ENCODE data around the gene FARP1.

FARP1 gene

DNA sequence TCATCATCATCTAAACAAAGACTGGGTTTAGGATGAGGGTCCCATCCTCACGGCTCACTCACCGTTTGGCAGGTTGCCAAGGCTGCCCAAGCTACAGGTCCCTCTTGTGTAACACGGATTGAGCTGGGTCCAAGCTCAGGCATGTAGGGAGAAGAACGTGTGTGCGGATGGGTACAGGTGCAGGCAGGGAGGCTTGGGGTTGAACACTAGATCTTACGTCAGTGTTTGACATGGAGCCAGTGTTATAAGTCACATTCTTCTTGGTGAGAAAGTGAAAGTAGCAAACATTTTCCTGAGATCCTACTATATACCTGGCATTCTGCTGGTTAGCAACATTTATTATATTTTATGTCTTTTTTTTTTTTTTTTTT lies 171.0 kb downstream of the FARP1 start:
- no peak for DNase-seq

- no peak for DNase-seq
These were observed 172.6 kb downstream of the FARP1 start for GRCh38 chr13:98315466-98315865.

DNA sequence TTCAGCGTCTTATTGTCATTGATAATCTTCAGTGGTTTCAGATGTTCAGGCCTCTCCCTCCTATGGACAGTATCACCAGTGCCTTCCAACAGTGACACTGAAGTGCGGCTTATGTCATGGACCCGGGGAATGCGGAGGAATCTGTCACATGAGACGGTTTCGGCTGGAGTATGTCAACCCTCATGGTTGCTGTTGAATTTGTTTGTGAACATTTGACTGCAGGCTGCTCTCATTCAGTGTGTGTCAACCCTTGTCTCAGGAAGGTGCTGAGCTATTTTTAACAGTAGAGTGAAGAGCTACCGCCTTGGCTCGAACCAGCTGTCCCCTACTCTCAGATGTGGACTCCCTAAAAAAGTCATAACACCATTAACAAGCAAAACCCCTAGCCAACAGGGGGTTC lies 173.0 kb downstream of the FARP1 start:
- DNase-seq: no peak

DNA sequence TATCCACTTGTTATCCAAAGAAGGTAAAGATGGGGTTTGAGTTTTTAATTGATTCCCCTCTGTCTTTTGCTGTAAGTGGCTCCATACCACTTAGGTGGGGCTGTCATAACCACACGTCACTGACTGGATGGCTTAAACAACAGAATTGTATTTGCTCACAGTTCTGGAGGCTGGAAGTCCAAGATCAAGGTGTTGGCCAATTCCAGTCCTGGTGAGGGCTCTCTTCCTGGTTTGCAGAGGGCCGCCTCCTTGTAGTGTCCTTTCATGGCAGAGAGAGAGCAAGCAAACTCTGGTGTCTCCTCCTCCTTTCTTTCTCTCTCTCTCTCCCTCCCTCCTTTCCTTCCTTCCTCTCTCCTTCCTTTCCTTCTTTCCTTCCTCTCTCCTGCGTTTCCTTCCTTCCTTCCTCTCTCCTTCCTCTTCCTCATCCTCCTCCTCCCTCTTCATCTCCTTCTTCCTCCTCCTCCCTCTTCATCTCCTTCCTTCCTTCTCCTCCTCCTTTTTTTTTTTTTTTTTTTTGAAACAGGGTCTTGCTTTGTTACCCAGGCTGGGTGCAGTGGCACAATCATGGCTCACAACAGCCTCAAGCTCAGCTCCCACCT lies 174.8 kb downstream of the FARP1 start:
- no peak for DNase-seq

- no peak for DNase-seq
These were observed 175.5 kb downstream of the FARP1 start for GRCh38 chr13:98318263-98318878.

DNA sequence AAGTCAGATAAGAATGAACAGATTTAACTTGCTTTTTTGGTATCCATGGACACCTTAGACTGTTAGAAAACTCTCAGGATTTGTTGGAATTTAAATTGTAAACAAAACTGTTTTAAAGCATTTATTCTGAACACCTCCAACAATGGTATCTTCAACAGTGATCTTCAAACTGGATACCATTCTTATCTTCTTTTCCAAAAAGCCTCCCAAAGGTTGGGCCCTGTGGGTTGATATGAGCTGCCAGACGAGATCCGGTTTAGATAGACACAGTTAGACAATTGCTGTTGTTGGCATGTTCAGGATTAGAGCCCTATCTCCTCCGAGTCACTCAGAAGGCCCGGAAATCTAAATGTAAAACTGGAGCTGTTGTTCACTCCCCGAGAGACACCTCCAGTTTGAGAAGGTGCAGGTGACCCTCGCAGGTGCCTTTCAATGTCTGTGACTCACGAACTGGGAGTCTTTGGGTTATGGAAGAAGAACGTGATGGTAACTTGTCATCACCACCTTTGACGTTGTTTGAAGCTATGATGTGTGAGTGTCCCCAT lies 177.7 kb downstream of the FARP1 start:
- no peak for DNase-seq

- DNase-seq: no peak
These were observed 178.5 kb downstream of the FARP1 start for GRCh38 chr13:98321395-98321794.

GRCh38 chr13:98322091-98322718 lies 179.3 kb downstream of the FARP1 start:
- DNase-seq: no peak

DNA sequence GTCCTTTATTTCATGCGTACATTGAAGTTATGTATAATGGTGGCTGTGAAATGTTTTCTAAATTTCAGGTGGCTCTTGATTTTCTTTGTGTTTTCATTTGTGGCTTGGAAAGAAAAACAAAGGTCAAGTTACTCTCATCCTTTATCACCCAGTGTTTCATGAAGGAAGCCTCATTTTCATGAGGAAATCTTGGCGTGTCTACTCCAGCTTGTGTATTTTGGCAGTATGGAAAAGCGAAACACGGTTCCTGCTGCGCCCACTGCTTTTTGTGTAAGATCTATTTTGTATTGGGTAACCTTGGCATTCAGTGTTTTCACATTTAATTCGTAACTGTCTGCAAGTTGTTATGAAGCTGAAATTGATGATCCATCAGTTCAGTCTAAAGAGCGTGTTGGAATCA lies 181.2 kb downstream of the FARP1 start:
- no peak for DNase-seq

DNA sequence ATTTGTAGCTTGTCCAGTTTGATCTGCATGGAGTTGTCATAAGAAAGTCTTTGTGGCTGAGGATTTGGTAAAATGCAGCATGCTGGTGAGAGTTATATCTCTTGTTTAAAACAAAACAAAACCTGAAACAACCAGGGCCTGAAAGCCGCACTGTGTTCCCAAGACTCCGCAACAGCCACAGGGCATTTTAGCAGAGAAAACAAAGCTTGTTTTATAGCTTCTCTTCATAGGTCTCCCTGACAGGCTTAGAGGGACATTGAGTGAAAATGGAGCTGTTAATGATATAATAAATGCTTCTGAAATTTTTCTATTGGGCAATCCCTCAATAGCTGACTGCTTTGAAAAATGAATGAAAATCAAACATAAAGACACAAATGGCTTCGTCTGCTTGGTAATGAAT lies 182.8 kb downstream of the FARP1 start:
- DNase-seq: no peak

- no peak for DNase-seq
These were observed 183.4 kb downstream of the FARP1 start for GRCh38 chr13:98326291-98326690.

DNA sequence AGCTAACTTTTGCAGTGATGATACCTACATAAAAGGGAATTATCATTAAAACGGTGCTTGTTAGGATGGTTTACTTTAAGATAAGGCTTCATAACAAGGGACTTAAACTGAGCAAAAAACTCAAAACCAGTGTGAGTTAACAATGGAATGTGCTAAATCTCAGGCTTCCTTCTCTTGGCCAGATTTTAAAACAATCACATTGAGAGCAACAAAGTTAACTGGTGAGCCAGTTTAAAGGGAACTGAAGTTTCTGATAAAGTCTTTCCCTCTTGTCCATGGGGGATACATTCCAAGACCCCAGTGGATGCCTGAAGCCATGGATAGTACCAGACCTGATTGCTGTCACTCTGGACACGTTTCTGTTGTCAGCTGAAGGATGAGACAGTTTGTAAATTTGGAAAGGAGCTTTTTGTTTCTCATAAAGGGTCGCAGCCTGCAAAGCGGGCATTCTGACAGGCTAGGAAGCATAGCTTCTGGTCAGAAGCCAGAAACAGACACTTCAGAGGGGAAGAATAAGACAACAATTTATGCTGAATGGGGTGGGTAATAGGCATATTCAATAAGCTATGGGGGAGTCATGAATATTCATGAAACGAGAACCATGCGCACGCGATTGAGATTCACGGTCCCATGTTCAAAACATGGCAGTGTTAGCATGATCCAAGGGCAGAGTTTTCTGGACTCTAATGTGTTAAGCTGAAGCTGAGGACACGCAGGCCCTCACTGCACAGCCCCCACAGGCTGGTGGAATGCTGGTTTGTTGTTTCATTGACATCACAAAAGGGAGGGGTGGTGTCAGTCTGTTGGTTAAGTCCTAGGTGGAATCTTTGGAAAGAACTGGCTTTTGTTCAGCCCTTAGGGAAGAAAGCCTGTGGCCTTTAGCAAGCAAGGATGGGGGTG lies 184.7 kb downstream of the FARP1 start:
- no peak for DNase-seq

- no peak for DNase-seq
These were observed 185.6 kb downstream of the FARP1 start for GRCh38 chr13:98328511-98328910.

DNA sequence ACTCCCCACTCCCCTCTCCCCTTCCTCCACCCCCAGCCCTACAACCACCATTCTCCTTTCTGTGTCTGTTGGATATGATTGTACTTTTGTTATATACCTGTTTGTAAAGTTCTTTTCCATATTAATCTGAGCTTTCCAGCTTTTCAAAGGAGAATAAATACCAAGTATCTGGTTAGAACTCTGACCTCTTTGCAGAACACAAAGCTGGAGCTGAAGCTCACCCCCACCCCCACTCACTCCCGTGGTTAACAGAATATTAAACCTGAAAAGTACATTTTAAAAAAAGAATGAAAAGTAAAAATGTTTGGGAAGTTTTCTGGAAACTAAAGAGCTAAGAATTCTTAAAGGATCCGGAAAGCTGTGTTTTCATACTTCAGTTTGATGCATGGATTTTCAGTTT lies 189.3 kb downstream of the FARP1 start:
- DNase-seq: no peak

DNA sequence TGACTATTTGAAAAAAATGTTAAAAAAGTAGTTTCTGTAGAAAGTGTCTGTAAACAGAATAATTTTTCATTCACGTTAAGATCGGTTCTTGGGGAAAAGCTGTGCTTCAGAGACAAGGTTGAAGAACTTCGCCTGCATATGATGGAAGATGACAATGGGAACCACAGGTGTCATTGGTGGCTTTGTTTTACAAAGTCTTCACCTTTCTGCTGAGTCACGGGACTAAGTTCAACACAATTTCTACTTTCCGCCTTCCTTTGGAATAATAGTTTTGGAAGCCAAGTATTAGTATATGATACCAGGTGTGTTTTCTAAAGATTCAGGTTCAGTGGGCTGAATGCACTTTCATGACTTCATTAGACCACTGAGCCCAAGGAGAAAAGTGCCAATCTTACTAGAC lies 189.8 kb downstream of the FARP1 start:
- DNase-seq: no peak

DNA sequence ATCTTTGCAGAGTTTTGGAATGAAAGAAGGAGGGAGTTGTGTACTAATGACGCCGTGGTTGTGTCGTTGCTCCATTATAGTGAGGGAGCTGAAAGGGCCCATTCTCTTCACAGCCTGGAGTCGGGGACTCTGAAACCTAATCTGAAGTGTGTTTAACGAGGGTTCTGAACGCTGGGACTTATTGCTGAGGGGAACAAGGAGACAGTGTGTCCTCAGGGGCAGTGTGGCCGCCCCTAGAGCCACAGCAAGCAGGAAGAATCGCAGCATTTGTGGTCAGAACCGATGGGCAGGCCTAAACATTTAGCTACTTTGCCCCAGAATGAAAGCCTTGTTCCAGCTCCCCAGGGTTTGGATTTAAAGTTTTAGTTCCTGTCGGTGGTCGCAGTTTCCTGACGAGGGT lies 190.6 kb downstream of the FARP1 start:
- DNase-seq: no peak

- DNase-seq: no peak
These were observed 191.8 kb downstream of the FARP1 start for GRCh38 chr13:98334620-98335205.

DNA sequence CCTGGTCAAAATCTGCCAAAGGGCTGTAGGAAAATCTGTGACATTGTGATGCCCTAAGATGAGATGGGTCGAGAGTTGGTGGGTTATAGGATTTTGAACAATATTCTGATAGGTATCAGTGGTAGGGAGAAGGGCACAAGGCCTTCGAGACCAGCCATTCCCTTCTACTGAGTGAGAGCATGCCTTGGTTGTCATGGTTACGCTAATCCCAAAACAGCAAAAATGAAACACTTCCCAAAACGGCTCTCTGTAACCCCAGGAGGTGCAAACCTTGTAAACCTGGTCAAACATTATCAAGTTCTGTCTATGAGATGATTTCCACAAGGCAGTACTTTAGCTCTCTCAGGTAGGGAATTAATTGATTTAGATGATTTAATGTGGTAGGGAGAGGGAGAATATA lies 192.8 kb downstream of the FARP1 start:
- no peak for DNase-seq

DNA sequence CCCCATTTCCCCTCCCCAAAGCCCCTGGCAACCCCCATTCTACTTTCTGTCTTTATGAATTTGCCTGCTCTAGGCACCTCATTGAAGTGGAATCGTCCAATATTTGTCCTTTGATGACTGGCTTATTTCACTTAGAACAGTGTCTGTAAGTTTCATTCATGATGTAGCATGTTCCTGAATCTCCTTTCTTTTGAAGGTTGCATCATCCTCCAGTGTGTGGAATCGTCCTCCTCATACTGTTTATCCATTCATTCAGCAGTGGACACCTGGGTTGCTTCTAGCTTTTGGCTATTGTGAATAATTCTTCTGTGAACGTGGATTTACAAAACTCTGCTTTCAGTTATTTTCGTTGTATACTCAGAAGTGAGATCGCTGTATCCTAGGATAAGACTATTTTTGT lies 195.4 kb downstream of the FARP1 start:
- DNase-seq: no peak

DNA sequence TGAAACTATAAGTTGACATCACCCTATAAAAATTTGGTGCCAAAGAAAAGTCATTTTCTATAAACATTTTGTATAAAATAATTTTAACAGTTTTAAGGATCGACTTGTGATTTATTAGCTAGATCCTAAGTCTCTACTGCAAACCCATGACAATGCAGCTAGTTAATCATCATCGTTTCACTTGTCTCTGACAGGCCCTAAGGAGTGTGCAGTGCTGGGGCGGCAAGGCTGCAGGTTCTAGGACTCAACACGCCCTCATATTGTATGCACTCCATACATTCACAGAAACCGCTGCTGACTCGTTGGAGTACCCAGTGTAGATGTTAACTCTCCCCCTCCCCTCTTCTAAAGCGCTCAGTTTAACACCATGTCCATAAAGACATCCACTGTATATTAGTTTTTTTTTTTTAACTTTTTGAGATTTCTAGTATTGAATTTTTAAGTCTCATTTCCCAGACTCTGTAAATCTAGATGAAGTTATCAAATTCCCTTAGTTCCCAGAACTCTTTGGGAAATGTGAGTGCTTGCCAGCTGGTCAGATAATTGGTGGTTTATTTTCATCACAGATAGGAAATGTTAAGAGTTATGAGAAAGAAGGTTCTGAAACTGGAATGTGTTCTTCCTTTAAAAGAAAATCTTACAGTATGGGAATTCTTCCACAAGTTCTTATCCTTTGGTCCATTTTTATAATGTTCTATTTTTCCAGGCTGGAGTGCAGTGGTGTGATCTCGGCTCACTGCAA lies 197.0 kb downstream of the FARP1 start:
- no peak for DNase-seq

GRCh38 chr13:98342953-98343352 lies 200.1 kb downstream of the FARP1 start:
- DNase-seq: no peak

- no peak for DNase-seq
These were observed 200.6 kb downstream of the FARP1 start for GRCh38 chr13:98343461-98343860.
